ENCODE measurements around the gene LINS1. TPM values are rescaled to one million over a fixed set of nuclear protein-coding genes. Genes with fewer than 3 reads are reported as not detected.
A peak's percentile ranks its signal among the peaks of the same experiment; 100 is the strongest.

LINS1 gene
- total and polyA plus RNA-seq, 2 experiments from 2014 or later, result 9.6 to 13.6 TPM

DNA sequence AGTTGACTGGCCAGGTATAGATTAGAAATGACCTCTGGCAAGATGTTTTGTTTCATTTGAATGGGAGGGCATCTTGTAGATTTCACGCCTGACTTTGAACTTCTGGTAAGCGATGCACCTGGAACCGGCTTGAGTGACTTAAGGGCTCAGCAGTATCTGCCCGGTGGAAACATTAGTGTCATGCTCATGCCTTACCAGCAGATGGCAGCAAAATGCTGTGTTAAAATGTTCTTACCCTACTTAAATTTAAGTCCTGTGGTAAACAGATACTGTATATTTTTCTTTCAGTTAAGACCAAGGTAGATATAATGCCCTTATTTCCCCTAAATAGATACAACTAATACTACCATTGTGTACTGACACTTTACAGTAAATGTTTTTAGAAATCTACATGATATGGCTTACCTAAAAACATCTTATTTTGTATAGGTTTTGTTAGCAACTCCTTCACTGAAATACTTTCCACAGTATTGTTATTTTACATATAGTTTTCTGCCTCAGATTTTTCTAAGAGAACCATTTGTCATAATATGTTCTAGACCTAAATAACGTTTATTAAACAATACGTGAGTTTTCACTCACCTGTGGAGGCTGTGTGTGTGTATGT is 25.9 kb upstream of the LINS1 start:
- peaks cover 15% of the 10 kb centered on the region; the same call in 1 of the 2 replicates for H3F3A ChIP-seq (ENCODE audit: insufficient read depth)
- H3K9me3 ChIP-seq (ENCODE audit: low read depth), result no peaks in the 10 kb centered on the region
- no peaks in the 10 kb centered on the region for H4K20me1 ChIP-seq (ENCODE audit: insufficient read depth)
- no peak overlapping the region for H3K9ac ChIP-seq
- 18 to 21% methylated on average over 6 of the region's 6 CpGs for WGBS, 2 experiments (ENCODE audit: low coverage in 1 of 2, low lambda C conversion rate in 2 of 2, missing lambda C conversion rate in 2 of 2)
- H3K27ac ChIP-seq, result no peak overlapping the region
- TF ChIP-seq EZH2phosphoT487 (IDR thresholded peaks at IDR 0.05; ENCODE audit: insufficient read depth, low read depth), result no peak
- TF ChIP-seq EZH2 (IDR thresholded peaks at IDR 0.05; ENCODE audit: insufficient read depth, poor library complexity, severe bottlenecking), result no peak
- H3K4me1 ChIP-seq (ENCODE audit: insufficient read depth), result peaks cover 4% of the 10 kb centered on the region; the same call in 1 of the 2 replicates
- peaks cover 34% of the 10 kb centered on the region for H3K79me2 ChIP-seq (ENCODE audit: insufficient read depth)
- no peaks in the 10 kb centered on the region for H3K27me3 ChIP-seq (replicated peaks; ENCODE audit: insufficient read depth)
- H3K4me2 ChIP-seq (ENCODE audit: unreplicated experiment), result no peak overlapping the region
- H3K9me2 ChIP-seq (ENCODE audit: insufficient read depth), result no peaks in the 10 kb centered on the region
- no peak overlapping the region for H3K4me3 ChIP-seq
- peaks cover 5% of the 10 kb centered on the region; the same call in 1 of the 2 replicates for H3K36me3 ChIP-seq (ENCODE audit: low read depth)
- no peak overlapping the region for H2AFZ ChIP-seq
- in situ Hi-C loops (cut with MboI), result no loop called here
- DNase-seq, result peak; percentile 61

DNA sequence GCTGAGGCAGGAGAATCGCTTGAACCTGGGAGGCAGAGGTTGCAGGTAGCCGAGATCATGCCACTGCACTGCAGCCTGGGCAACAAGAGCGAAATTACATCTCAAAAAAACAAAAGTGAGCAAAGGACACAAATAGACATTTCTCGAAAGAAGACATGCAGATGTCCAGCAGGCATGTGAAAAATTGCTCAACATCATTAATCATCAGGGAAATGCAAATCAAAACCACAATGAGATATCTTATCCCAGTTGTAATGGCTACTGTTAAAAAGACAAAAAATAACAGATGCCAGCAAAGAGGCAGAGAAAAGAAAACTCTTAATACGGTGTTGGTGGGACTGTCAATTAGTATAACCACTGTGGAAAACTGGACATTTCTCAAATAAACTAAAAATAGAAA is 21.3 kb upstream of the LINS1 start:
- peaks cover 15% of the 10 kb centered on the region; the same call in 1 of the 2 replicates for H3F3A ChIP-seq (ENCODE audit: insufficient read depth)
- H3K36me3 ChIP-seq (ENCODE audit: low read depth), result peaks cover 17% of the 10 kb centered on the region; the same call in 1 of the 2 replicates
- TF ChIP-seq EZH2phosphoT487 (IDR thresholded peaks at IDR 0.05; ENCODE audit: insufficient read depth, low read depth) (no peak), EZH2 (IDR thresholded peaks at IDR 0.05; ENCODE audit: insufficient read depth, poor library complexity, severe bottlenecking) (no peak)
- H3K9me2 ChIP-seq (ENCODE audit: insufficient read depth), result no peaks in the 10 kb centered on the region
- H3K27me3 ChIP-seq (replicated peaks; ENCODE audit: insufficient read depth), result no peaks in the 10 kb centered on the region
- 64 to 65% methylated on average over 5 of the region's 5 CpGs for WGBS, 2 experiments (ENCODE audit: low coverage in 1 of 2, low lambda C conversion rate in 2 of 2, missing lambda C conversion rate in 2 of 2)
- no peak overlapping the region for H3K4me3 ChIP-seq
- H4K20me1 ChIP-seq (ENCODE audit: insufficient read depth), result no peaks in the 10 kb centered on the region
- no peak overlapping the region for H3K27ac ChIP-seq
- H2AFZ ChIP-seq, result no peak overlapping the region
- in situ Hi-C loops (cut with MboI), result no loop called here
- no peaks in the 10 kb centered on the region for H3K4me1 ChIP-seq (ENCODE audit: insufficient read depth)
- H3K4me2 ChIP-seq (ENCODE audit: unreplicated experiment), result no peak overlapping the region
- no peaks in the 10 kb centered on the region for H3K9me3 ChIP-seq (ENCODE audit: low read depth)
- H3K9ac ChIP-seq, result no peak overlapping the region
- H3K79me2 ChIP-seq (ENCODE audit: insufficient read depth), result peaks cover 11% of the 10 kb centered on the region; the same call in 1 of the 2 replicates
- peak; percentile 47 for DNase-seq

DNA sequence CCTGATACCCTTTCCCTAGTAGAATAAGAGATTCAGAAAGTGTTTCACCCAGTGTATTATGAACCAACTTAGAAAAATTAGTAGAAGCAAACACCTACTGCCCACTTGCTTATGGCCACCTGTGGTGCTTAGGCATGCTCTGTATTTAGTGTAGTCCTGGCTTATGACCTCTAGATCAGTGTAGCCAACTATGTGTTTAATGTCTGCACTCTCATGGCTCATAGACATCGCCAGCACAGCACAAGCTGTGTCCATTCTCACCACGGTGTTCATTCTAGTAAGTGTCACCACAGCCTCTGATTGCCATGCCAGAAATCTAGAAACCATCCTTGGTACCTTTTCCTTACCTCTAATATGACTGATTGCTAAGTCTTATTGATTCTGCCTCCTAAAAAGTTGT is 14.7 kb upstream of the LINS1 start:
- Histone ChIP-seq H3K4me3 (no peak overlapping the region), H3K36me3 (ENCODE audit: low read depth) (peaks cover 12% of the 10 kb centered on the region), H2AFZ (no peak overlapping the region), H3K9ac (no peak overlapping the region), H3K9me3 (ENCODE audit: low read depth) (no peaks in the 10 kb centered on the region), H3F3A (ENCODE audit: insufficient read depth) (no peaks in the 10 kb centered on the region), H3K4me1 (ENCODE audit: insufficient read depth) (no peaks in the 10 kb centered on the region), H3K27ac (no peak overlapping the region), H4K20me1 (ENCODE audit: insufficient read depth) (no peaks in the 10 kb centered on the region), H3K9me2 (ENCODE audit: insufficient read depth) (no peaks in the 10 kb centered on the region), H3K79me2 (ENCODE audit: insufficient read depth) (peaks cover 33% of the 10 kb centered on the region), H3K4me2 (ENCODE audit: unreplicated experiment) (no peak overlapping the region), H3K27me3 (replicated peaks; ENCODE audit: insufficient read depth) (no peaks in the 10 kb centered on the region)
- in situ Hi-C loops (cut with MboI), result loop anchor here (10.0 kb wide), 1 partner anchor 648 kb away; no protein-coding TSS in a partner anchor
- TF ChIP-seq EZH2 (IDR thresholded peaks at IDR 0.05; ENCODE audit: insufficient read depth, poor library complexity, severe bottlenecking) (no peak), EZH2phosphoT487 (IDR thresholded peaks at IDR 0.05; ENCODE audit: insufficient read depth, low read depth) (no peak)
- no peak for DNase-seq
- 75 to 80% methylated on average over 2 of the region's 2 CpGs for WGBS, 2 experiments (ENCODE audit: low coverage in 1 of 2, low lambda C conversion rate in 2 of 2, missing lambda C conversion rate in 2 of 2)

DNA sequence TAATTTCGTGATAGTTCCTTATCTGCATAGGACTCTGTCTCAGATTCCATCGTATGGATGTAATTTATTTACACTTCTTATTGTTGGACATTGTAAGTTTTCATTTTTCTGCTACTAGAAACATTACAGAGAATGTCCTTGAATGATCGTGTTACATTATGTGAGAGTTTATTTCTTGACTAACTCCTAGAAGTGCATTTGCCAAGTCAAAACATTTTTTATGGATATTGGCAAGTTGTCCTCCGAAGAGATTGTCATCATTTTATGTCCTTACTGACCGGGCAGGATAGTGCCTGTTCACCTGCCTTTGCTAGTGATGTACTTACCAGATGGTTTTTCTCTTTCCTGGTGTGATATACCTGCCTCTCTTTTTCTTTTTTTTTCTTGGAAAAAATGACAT is 13.8 kb upstream of the LINS1 start:
- Histone ChIP-seq H3F3A (ENCODE audit: insufficient read depth) (no peaks in the 10 kb centered on the region), H3K9me2 (ENCODE audit: insufficient read depth) (no peaks in the 10 kb centered on the region), H3K9ac (no peak overlapping the region), H3K4me2 (ENCODE audit: unreplicated experiment) (no peak overlapping the region), H3K4me3 (no peak overlapping the region), H3K79me2 (ENCODE audit: insufficient read depth) (peaks cover 33% of the 10 kb centered on the region), H3K4me1 (ENCODE audit: insufficient read depth) (no peaks in the 10 kb centered on the region), H3K27me3 (replicated peaks; ENCODE audit: insufficient read depth) (no peaks in the 10 kb centered on the region), H4K20me1 (ENCODE audit: insufficient read depth) (no peaks in the 10 kb centered on the region), H3K27ac (no peak overlapping the region), H3K36me3 (ENCODE audit: low read depth) (peaks cover 13% of the 10 kb centered on the region), H3K9me3 (ENCODE audit: low read depth) (no peaks in the 10 kb centered on the region), H2AFZ (no peak overlapping the region)
- TF ChIP-seq EZH2 (IDR thresholded peaks at IDR 0.05; ENCODE audit: insufficient read depth, poor library complexity, severe bottlenecking), result no peak
- no peak for TF ChIP-seq EZH2phosphoT487 (IDR thresholded peaks at IDR 0.05; ENCODE audit: insufficient read depth, low read depth)
- DNase-seq, result no peak
- WGBS, 2 experiments (ENCODE audit: low coverage in 1 of 2, low lambda C conversion rate in 2 of 2, missing lambda C conversion rate in 2 of 2), result 31 to 36% methylated on average over 5 of the region's 5 CpGs
- in situ Hi-C loops (cut with MboI), result loop anchor here (10.0 kb wide), 1 partner anchor 649 kb away; no protein-coding TSS in a partner anchor
